GF-D8 (cell line): Measurements from ENCODE around the gene GPHN.
A peak's percentile ranks its signal among the peaks of the same experiment; 100 is the strongest.
"Not testable (repeated sequence)": the region's sequence is repeated elsewhere in the genome, so short reads cannot be mapped to it uniquely, and the experiment has no call there.

Experiments
- DNase-seq: peaks from one replicate; lab custom pipeline; 2025; lab: John Stamatoyannopoulos, UW

The GPHN gene

DNA sequence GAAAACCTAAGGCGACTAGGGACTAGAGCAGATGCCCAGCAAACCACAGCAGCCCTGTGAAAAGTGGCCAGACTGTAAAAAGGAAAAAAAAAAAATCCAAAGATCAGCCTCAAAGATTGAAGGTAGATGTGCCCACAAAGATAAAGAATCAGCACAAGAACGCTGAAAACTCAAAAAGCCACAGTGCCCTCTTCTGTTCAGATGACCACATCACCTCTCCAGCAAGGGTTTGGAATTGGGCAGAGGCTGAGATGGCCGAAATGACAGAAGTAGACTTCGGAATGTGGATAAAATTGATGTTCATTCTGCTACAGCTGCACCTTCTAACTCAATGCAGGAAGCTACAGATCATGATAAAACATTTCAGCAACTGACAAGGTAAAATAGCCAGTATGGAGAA lies 154.4 kb downstream of the GPHN start:
- no peak for DNase-seq

DNA sequence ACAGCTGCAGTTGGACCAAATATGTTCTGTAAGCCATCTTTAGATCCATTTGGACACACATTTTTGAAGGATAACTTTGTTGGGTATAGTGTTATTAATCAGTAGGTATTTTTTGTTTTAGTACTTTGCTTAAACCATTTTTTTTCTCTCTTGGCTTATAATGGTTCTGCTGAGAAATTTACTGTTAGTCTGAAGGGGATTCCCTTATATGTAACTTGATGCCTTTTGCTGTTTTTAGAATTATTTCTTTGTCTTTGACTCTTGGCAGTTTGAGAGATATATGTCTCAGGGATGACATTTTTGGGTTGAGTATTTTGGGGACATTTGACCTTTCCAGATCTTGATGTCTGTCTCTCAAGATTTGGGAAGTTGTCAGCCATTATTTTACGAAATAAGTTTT lies 169.8 kb downstream of the GPHN start:
- DNase-seq: no peak

DNA sequence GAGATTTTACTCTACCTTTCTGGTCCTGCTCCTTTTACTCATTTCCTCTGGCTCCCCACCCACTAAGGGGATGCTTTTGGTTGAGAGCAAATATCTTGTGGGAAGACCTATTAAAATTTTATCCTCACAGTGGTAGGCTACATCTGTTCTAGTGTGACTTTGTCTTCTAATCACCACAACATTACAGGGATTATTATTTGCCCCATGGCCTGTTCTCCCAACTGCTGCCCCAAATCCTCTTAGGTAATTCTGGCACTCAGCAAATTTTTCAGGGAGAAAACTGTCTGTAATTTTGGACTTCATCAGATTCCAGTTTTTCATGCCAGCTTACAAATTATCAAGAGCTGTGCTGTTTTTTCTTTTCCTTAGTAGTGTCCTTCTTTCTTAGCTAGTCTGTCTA lies 172.3 kb downstream of the GPHN start:
- DNase-seq: no peak

DNA sequence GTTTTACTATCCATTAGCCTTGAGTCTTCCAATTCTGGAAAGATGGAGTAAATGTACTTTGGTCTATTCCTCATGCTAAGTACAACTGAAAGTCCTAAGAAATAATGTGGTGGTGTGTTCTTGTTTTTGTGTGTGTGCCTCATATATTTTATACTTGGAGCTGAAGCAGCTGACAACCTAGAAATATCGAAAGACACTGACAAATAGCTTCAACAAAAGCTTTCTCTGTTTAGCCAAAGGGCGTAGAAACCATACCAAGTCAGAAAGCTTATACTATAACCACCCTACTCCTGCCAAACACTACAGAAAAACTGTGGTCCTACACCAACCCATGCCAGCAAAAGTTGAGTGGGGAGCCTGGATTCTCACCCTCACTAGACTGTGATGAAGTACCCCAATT lies 188.4 kb downstream of the GPHN start:
- no peak for DNase-seq

DNA sequence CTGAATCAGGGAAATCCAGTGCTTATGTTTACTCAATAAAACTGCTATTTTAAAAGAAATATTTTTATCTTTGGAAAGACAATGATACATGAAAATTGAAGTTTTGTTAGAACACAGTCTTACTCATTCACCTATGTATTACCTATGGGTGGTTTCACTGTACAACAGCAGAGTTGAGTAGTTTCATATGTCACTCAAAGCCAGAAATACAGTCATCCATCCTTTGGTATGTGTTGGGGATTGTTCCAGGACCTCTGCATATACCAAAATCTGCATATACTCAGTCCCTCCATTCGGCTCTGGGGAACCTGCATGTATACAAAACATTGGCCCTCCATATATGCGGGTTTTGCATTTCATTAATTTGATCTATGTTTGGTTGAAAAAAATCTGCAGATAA lies 190.6 kb downstream of the GPHN start:
- no peak for DNase-seq

DNA sequence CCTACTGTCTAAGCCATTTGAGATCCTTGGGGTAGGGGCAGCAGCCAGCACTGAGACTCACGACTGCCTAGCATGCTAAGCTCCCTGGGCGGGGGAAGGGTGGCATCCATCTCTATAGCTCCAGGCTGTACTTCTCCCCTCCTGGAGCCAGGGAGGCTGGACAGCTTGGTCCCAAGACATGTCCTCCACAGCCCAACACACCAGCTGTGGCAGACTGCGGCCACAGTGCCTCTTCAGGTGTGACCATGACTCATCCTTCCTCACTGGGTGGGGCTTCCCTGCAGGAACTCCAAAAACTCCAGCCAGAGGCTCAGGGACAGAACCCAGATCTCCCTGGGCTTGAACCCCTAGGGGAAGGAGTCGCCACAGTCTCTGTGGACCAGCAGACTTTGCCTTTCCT lies 193.9 kb downstream of the GPHN start:
- no peak for DNase-seq

DNA sequence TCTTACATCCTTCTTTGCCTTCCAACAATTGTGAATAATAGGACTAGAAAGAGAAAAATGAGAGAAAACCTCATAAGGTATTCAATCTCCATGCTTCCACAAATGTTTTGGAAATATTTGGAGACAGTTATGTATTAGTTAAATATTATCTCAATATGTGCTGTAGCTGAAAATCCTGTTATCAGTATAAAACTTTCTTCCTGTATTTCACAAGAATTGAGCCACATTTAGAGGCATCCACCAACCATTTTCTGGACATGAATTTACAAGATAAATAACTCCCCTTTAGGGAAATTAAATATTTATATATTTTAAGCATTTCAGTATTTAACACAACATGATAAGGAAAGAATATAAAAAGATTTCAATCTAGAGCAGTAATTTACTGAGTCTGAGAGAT lies 200.3 kb downstream of the GPHN start:
- DNase-seq: peak; percentile 5

DNA sequence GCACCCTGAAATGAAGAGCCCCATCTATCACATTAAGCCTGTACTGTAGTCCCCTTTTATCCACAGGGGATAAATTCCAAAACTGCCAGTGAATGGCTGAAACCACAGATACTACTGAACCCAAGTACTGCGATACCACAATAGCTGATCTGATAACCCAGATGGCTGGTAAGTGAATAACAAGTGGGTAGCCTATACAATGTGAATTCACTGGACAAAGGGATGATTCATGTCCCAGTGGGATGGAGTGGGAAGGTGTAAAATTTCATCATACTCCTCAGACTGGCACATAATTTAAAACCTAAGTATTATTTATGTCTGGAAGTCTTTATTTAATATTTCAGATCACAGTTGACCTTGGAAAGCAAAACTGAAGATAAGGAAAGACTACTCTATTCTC lies 201.3 kb downstream of the GPHN start:
- DNase-seq: no peak

DNA sequence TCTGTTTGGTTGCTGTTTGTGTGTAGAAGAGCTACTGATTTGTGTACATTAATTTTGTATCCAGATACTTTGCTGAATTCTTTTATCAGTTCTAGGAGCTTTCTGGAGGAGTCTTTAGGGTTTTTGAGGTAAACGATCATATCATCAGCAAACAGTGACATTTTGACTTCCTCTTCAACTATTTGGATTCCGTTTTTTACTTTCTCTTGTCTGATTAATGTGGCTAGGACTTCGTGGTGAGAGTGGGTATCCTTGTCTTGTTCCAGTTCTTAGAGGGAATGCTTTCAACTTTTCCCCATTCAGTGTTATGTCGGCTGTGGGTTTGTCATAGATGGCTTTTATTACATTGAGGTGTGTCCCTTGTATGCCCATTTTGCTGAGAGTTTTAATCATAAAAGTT lies 206.3 kb downstream of the GPHN start:
- DNase-seq: not testable (repeated sequence)

DNA sequence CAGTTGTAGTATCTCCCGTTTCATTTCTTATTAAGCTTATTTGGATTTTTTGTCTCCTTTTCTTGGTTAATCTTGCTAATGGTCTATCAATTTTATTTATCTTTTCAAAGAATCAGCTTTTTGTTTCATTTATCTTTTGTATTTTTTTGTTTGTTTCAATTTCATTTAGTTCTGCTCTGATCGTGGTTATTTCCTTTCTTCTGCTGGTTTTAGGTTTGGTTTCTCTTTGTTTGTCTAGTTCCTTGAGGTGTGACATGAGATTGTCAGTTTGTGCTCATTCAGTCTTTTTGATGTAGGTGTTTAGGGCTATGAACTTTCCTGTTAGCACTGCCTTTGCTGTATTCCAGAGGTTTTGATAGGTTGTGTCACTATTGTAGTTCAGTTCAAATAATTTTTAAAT lies 207.4 kb downstream of the GPHN start:
- DNase-seq: not testable (repeated sequence)

DNA sequence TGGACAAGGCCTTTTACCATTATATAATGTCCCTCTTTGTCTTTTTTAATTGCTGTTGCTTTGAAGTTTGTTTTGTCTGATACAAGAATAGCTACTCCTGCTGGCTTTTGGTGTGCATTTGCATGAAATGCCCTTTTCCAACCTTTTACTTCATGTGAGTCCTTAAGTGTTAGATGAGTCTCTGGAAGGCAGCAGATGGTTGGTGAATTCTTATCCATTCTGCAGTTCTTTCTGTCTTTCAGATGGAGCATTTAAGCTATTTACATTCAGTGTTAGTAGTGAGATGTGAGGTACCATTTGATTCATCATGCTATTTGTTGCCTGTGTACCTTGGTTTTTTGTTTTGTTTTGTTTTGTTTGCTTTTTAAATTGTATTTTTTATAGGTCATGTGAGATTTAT lies 208.3 kb downstream of the GPHN start:
- no peak for DNase-seq

DNA sequence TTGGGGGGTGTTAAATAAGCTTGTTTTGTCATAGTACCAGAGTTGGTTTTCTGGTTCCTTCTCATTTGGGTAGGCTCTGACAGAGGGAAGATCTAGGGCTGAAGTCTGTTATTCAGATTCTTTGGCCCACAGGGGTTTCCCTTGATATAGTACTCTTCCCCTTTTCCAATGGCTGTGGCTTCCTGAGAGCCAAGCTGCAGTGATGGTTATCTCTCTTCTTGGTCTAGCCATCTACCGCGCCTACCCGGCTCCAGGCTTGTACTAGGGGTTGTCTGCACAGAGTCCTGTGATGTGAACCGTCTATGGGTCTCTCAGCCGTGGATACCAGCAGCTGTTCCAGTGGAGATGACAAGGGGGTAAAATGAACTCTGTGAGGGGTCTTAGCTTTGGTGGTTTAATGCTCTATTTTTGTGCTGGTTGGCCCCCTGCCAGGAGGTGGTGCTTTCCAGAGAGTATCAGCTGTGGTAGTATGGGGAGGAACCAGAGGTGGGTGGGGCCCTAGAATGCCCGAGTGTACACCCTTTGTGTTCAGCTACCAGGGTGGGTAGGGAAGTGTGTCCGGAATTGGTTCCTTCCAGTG lies 209.7 kb downstream of the GPHN start:
- DNase-seq: peak; percentile 67

DNA sequence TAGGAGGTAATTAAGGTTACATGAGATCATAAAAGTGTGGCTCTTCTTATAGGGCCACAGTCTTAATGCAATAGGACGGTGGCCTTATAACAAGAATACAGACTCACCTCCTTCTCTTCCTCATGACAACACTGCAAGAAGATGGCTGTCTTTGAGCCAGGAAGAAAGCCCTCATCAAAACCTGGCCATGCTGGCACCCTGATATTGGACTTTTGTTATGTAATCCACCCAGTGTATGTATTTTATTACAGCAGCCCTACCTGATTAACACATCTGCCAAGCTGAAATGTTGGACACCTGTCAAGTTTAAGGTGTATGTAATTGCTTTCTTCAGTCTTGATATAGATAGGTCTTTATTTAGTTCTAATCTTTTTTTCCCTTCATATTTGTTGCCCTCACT lies 217.0 kb downstream of the GPHN start:
- no peak for DNase-seq

DNA sequence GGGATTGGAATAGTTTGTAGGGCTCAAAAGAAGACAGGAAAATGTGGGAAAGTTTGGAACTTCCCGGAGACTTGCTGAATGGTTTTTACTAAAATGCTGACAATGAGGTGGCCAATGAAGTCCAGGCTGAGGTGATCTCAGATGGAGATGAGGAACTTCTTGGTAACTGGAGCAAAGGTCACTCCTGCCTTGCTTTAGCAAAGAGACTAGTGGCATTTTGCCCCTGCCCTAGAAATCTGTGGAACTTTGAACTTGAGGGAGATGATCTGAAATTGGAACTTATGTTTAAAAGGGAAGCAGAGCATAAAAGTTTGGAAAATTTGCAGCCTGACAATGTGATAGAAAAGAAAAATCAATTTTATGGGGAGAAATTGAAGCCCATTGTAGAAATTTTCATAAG lies 223.4 kb downstream of the GPHN start:
- not testable (repeated sequence) for DNase-seq

DNA sequence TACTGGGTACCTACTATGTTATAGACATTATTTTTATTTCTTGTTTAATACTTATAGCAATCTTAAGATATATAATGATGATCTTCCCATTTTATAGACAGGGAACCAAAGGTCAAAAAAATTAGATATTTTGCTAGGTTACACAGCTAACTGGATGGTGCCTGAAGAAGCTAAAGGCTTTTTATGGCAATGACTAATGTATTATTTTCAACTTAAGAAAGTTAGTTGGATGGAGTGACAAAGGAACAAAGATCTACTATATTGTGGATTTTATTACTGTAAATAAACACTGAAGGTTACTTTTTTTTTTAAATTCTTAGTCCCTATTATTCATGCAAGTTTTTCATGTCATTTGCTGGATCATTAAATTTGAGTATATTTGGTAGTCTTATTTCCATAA lies 227.9 kb downstream of the GPHN start:
- DNase-seq: no peak

DNA sequence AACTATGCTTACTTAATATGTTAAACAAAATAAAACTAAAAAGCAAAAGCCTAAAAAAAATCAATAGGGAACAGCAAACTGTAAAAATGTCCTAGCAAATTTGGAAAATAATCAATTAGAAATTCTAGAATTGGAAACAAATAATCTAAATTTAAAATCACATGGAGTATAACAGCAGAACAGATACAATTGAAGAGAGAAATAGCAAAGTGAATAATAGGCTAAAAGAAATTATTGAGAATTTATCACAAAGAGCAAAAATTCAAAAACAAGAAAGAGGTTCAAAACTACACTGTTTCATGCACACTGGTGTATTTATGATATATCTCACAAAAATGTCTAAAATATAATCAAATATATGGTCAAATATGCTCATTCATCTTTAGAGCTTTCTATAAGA lies 231.9 kb downstream of the GPHN start:
- no peak for DNase-seq

DNA sequence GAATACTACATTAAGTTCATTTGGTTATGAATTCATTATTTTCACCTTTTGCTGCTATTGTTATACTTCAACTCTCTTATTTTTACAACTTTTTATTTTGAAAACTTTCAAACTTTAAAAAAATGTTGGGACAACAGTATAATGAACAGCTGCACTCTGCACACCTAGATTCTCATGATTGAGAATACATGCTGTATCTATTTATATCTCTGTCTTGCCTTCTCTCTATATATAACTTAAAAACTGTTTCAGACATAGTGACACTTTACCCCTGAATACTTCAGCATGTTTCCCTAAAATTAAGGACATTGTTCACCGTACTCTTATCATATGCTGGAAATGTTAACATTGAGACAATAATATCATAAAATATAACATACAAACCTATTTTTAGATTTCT lies 237.1 kb downstream of the GPHN start:
- no peak for DNase-seq

DNA sequence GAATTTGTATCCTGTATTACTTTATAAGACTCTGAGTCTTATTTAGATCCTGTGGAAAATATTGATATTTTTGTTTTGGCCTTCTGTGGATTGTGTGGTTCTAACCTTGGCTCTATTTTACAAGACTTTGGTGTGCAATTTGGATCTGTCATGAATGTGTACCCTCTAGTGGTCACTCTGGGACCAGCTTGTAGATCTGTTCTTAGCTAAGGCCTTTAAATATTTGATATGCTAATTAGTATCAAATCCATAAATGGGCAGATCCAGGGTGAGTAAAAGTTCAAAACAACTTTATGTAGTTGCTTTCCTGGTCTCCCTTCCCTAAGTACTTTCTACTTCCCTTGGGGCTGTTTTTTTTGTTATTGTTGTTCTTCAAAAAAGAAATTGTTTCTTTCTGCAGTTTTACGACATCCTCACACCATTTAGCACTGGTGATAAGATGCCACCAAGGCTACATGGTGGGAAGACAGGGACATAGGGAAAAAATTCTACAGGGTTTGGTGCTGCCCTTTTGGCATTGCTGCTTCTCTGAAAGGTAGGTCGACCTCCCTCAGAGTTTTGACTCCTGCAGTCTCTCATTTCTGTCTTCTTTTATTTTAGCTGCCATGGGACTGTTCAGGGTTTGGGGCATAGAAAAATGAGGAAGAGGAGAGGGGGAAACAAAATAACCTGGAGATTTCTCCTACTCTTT lies 238.5 kb downstream of the GPHN start:
- DNase-seq: no peak

DNA sequence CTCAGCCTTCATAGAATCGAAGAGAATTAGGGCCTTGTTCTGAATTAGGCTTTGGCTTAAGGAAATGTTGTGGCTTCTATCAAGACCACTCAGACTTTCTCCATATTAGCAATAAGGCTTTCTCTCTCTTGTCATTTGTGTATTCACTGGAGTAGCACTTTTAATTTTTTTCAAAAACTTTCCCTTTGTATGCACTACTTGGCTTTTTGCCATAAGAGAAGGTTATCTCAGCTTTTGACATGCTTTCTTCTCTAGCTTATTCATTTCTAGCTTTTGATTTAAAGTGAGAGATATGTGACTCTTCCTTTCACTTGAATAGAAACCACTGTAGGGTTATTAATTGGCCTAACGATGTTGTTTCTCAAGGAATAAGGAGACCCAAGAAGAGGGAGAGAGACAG lies 244.2 kb downstream of the GPHN start:
- no peak for DNase-seq

DNA sequence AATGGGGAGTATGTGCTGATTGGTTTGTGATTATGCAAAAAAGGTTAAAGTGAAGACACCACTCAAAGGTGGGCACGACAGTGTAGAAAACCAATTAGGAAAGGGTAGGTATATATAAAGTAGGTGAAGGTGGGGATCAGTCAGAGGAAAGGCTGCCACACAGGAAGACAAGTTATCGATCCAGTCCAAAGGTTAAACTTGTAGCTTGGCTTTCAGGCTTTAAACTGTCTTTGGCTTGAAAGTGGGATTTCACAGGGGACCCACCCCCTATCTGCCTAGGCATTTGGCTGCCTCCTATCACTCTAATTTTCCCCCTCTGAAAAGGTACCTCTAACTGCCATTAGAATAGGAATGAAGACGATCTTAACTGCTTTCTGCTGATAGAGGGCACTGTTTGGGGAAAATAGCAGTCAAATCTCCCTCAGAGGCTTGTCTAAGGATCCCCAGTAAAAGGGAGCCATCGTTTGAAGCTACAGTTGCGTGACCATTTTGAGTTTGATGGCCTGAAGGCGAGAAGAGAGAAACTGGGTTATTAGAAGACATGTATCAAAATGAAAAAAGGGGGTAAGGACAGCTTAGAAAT lies 250.2 kb downstream of the GPHN start:
- no peak for DNase-seq

DNA sequence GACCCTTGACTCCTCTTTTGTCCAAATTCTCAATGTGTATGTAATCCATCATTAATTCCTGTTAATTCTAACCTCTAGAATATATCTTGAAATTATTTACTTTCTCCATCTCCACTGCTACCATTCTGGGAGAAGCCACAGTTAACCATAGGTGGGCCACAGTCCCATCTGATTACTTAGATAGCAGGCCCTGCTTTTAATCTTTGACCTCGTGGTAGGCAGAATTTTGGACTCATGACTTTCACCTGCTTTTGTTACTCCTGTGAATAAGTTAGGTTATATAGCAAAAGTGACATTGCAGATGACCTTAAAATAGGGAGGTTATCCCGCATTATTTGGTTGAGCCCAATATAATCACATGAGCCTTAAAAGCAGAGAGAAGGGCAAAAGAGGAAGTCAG lies 264.2 kb downstream of the GPHN start:
- no peak for DNase-seq

DNA sequence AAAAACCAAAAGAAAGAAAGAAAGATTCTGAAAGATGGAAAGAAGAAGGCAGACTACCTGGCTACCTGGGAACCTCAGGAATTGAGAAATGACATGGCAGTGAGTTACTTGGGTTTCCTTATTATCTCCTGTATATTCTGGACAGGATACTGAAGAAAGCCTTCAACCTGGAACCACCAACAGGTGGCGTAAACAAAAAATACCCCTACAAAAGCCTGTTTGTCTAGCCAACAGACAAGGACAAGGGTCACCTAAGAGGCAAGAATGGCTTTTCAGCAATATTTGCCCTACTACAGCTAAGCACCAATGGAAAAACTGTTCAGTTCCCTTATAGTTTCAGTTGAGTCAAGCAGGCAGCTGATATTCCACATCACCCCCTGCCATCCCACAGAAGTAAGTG lies 274.9 kb downstream of the GPHN start:
- no peak for DNase-seq

DNA sequence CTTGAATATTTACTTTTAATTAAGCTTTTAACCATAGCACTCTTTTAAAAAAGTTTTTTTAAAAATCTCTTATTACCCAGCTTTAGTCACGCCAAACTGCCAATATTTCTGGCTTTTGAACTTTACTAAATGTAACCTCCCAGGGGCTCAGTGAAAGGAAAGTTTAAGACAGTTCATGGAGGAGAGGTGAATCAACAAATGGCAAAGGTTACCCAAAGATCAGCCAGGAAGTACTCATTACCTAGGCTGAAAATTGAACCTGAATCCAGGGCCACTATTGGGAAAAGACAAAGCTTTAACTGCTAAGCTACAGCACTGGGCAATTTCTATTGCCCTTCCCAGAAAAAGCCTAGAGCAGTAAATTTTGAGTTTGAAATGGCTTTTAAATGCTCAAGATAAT lies 282.2 kb downstream of the GPHN start:
- no peak for DNase-seq

DNA sequence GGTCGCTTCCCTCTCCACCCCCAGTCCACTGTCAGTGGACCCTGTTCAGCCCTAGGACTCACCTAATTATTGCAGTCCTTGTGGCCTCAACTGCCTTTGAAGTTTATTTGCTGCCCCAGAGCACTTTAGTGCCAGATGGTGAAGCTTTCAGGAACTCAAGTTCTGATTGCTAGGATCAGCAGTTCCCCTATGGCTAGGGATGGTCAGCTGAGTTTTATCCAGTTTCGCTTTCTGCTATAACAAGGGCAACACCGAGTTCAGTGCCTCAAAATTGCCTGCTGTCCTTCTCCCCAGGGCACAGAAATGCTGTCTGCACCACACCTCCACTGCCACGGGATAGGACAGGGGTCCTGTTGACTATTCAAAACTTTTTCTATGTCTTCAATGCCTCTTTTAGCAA lies 295.0 kb downstream of the GPHN start:
- DNase-seq: no peak
